UCSD-AML1 (cell line): ENCODE data around the gene BNC2.
"Not testable (repeated sequence)": the region's sequence is repeated elsewhere in the genome, so short reads cannot be mapped to it uniquely, and the experiment has no call there.

Source experiments
- DNase-seq: peaks from one replicate; lab custom pipeline; 2025; ENCODE audit not compliant: unreplicated experiment; lab: John Stamatoyannopoulos, UW

Gene BNC2, protein sequence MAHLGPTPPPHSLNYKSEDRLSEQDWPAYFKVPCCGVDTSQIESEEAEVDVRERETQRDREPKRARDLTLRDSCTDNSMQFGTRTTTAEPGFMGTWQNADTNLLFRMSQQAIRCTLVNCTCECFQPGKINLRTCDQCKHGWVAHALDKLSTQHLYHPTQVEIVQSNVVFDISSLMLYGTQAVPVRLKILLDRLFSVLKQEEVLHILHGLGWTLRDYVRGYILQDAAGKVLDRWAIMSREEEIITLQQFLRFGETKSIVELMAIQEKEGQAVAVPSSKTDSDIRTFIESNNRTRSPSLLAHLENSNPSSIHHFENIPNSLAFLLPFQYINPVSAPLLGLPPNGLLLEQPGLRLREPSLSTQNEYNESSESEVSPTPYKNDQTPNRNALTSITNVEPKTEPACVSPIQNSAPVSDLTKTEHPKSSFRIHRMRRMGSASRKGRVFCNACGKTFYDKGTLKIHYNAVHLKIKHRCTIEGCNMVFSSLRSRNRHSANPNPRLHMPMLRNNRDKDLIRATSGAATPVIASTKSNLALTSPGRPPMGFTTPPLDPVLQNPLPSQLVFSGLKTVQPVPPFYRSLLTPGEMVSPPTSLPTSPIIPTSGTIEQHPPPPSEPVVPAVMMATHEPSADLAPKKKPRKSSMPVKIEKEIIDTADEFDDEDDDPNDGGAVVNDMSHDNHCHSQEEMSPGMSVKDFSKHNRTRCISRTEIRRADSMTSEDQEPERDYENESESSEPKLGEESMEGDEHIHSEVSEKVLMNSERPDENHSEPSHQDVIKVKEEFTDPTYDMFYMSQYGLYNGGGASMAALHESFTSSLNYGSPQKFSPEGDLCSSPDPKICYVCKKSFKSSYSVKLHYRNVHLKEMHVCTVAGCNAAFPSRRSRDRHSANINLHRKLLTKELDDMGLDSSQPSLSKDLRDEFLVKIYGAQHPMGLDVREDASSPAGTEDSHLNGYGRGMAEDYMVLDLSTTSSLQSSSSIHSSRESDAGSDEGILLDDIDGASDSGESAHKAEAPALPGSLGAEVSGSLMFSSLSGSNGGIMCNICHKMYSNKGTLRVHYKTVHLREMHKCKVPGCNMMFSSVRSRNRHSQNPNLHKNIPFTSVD

DNA sequence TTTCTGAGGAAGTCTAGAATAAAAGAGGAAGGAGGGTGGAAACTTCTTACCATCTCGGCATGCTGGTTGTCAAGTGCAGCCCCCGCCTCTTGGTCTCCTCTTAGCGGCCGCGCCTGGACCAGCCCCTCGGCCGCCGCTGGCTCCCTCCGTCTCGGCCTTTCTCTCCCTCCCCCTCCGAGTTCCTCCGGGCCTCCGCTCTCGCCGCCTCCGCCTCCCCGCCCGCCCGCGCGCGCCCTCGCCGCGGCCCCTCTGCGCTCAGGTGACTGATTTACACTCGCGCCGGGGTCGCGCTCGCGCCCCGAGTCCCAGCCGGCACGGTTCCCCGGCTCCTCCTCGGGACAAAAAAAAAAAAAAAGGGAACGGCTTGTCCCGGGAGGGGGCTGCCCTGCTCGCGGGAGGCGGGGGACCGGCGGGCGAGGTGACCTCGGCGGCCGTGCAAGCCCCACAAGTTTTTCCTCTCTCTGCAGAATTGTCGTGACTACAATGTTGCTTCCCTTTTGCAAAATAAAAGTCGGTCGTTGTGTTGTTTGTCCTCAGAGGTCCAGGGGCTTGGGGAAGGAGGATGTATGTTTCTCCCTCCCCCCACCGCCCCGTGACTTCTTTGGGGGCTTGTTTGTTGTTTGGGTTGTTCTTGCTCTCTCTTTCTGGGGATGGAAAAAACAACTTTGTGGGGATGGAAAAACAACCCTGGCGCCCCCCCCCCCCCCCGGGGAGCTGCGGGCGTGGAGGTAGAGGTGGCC, at the start of gene BNC2:
TSS of gene BNC2 (minus strand) at position 75 of the 740 bp plus-strand sequence. CDS start at position 53, 22 bp downstream.
- DNase-seq = peak; percentile 35

DNA sequence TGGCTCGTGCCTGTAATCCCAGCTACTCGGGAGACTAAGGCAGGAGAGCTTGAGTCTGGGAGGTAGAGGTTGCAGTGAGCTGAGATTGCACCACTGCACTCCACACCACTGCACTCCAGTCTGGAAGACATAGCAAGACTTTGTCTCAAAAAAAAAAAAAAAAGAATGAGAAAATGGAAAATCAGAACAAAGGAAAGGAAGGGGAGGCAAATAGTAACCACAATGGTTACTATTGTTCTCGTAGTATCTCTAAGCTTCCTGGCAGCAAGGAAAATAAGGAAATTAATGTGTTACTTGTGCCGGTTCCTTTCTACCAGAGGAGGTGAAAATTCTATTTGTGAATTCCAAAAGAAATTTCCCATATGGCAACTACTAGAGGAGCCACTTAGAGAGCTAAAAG, 48.5 kb upstream of the BNC2 start:
- no peak for DNase-seq

DNA sequence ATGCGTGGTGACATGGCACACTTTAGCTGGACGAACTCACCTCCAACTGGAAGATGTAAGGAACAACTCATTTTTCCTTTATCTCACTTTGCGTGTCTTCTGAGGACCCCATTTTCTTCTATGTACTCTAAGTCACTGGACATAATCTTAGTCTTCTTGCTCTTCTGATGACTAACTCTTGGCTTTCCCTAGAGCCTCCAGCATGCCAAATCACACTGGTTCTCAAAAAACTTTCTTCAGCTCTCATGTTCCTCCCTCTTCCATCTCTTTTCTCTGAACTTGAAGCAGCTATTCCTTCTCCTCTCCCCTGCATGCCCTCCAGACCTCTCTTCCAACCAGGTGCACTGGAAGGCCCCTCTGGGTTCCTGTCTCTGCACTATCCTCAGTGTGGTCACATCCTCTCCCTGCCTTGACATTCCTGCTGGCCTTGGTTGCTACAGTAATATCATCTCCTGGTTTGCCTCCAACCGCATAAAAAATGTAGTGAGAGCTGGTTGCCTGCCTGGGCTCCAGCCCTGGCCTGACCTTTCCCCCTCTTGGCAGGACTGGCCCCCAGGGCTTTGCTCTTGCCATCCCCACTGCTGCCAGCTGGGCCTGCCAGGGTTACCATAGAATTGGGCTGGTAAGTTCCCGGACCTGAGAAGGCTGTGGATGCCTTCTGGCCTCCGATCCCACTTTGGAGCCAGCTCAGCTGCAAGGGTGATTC, 44.8 kb upstream of the BNC2 start:
- no peak for DNase-seq

DNA sequence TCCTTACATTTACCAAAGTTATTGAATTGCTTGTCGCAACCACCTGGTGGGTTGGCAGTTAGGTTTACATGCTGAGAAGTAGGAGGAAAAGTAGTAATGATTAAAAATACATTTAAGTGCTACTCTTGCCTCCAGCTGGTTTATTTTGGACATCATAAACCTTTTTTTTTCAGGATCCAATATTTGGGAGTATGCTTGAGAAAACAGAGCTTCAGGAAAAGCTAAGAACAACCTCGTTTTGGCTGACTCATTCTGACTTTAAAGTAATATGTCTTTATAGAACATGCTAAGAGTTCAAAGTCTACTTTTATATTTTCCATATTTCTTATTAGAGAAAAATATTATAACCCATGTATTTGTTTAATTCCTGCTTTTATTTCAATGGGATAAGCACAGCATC, 41.7 kb upstream of the BNC2 start:
- no peak for DNase-seq

DNA sequence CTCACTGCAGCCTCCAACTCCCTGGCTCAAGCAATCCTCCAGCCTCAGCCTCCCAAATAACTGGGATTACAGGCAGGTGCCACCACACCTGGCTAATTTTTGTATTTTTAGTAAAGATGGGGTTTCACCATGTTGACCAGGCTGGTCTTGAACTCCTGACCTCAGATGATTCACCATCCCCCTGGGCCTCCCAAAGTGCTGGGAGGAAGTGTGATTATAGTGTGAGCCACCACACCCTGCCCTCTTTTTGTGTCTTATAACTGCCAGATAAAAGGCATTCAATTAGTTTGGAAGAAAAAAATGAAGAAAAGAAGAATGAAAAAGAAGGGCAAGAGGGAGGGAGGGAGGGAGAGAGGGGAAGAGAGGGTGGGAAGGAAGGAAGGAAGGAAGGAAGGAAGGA, 37.7 kb upstream of the BNC2 start:
- not testable (repeated sequence) for DNase-seq

DNA sequence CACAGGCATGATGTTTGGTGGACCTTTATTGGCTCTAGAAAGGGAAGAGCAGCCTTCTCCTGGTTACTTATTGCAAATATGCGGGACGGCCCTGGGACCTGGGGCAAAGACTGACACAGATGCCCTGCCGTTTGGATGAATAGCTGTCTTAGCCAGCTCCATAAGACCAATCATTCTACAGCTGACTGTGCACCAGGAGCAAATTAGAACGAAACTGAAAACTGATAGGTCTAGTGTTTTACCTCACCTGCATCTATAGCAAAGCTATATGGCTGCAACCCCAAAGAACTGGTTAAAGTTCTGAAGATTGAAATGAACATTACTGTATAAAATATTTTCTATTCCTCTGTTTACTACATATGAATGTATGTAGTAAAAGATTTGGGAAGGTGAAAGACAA, 34.2 kb upstream of the BNC2 start:
- DNase-seq = no peak

DNA sequence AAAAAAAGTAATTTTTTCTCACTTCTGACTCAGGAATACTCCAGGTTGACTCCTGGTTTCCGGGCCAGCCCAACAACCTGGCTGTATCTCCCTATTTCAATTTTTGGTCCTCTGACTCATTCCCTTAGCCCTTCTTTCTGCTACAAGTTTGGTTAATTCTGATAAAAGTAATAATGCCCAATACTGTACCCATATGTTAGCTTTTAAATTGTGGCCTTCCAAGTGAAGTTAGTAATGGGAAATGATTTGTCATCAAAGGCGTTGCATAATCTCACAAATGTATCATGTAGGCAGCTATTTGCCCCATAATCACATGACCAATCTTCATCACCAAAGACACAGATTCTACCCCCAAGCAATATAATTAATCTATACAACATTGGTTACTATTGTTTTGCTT, 31.1 kb upstream of the BNC2 start:
- no peak for DNase-seq

DNA sequence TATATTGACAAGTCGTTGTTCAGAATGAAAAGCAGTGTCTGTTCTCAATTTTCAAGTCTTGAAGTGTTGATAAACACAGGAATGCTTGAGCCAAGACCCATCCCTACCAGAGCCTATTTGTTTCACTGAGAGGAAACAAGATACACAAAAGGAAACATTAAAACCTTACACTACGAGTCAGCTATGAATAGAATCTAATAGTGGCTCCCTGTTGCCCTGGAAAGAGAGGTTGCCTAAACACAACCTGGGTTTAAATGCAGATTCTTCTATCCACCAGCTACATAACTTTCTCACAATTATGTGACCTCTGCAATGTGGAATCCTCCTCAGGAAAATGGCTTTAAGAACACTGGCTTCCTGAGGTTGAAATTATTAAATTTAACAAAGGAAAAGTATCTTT, 29.1 kb upstream of the BNC2 start:
- DNase-seq = no peak

DNA sequence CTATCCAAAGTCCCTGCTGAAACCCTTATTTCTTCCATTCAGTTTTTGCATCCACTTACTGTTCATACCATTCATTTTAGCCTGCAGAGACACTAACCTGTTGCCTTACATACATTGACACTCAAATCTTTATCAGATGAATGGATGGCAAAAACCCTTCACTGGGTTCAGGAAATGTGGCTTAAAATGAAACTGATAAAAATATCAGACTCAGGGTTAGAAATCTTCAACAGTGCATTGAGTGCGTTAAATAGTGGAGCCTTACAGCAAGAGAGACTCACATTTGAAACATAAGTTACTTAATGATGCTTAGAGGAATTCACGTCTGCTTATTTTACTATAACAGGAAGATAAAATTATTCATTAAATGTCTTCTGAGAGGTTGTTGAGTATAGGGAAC, 28.0 kb upstream of the BNC2 start:
- no peak for DNase-seq

DNA sequence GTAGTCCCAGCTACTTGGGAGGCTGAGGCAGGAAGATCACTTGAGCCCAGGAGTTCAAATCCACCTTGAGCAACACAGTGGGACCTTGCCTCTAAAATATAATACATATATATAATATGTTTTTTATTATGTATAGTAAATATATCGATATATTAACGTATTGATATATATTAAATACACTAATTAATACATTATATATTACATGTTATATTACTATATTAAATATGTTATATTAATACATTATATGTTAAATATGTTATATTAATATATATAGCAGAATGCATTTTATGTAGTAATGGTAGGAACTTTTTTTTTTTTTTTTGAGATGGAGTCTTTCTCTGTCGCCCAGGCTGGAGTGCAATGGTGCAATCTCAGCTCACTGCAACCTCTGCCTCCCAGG, 18.1 kb upstream of the BNC2 start:
- DNase-seq = no peak

DNA sequence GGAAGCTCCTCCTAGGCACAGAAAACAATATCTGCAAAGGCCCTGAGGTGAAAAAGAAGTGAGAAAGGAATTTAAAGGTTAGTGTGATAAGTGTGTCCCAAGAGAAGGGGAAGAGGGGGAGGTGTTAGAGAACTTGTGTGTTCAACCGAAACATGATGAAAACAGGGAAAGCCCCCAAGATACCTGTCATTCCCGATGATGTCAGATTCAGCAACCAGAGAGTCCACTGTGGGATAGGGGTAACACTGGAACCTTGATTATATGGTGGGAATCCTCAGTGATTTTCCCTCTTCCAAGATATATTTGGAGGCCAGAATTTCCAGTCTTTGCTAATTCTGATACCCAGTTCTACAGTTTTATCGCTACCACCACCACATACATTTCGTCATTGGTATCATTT, 15.5 kb upstream of the BNC2 start:
- no peak for DNase-seq

DNA sequence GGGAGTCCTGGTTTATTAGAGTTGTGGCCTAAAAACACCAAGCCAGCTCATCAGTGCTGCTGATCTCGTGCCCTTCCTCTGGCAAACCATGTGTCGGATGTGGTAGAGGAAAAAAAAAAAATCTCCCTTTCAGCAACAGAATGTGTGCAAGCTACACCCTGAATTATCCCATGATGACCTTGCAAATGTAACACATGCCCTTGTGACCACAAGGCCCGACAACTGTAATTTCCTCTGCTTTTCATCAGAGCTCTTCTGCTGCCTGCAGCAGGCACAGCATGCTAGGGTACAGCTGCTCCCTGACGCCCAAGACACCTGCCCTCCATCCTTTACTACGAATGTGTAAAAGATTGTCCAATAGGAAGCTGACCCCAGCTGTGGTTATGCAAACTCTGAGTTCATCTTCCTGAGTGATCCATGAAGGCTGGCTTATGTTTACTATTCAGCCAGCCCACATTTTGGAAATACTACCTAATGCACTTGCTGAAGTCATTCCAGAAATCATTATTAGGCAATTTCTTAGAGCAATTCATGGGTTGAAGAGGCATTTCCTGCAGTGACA, 14.6 kb upstream of the BNC2 start:
- DNase-seq = peak; percentile 45

DNA sequence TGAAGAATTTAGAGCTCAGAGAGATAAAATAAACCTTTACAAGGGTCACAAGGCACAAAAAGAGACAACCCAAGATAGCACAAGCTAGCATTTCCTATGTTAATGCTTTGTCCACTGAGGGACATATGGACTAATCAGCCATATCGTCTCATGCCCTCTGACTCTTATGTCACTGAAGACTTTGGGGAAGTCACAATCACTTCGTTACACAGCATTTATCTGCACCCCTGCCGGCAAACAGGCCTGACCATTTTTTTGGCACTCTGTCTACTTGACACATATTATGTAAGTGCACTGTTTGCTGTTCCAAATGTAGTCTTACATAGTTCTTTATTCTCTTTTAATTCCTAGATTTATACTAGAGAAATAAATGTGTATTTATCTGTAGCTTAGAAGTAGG, 13.9 kb upstream of the BNC2 start:
- DNase-seq = no peak

DNA sequence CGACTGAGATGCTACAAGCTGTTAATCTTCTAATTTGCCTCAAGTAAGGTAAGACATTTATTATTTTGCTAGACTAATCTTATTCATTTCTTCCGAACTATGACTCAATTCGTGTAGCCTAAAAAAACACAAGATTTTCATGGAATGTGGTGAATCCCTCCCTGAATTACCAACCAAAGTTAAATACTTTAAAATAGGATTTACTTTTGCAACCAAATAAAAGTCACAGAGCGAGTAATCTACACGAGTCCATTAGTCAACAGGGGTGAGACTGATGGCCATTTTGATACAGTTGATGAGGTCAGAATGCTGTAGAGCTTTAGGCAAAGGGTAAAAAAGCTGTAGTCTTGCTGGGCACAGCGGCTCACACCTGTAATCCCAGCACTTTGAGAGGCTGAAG, 13.1 kb upstream of the BNC2 start:
- DNase-seq = no peak

DNA sequence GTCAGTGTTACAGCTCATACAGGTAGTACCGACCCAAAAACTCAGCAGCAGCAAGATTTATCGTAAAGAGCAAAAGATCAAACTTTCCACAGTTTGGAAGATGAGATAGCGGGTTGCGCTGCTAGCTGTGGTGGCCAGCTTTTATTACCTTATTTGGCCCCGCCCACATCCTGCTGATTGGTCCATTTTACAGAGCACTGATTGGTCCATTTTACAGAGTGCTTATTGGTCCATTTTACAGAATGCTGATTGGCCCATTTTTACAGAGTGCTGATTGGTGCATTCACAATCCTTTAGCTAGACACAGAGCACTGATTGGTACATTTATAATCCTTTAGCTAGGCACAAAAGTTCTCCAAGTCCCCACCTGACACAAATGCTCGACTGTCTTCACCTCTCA, 12.0 kb upstream of the BNC2 start:
- not testable (repeated sequence) for DNase-seq

DNA sequence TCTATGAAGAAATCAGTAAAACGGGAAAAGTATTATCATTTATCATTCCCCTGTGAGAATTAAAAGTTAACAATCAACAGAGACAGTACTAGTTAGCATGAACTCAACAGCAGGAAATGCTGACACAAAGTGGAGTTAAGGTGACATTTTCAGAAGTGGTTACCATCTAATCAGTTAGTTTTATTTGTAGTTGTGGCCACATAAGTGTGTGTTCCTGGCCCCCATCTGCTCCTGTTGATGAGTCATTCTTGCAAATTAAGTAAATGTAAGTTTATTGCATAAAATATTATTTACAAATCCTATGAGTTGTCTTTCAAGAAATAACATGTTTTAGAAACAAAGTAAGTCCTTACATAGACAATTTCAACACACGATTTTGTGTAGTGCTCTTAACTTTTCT, 8.9 kb upstream of the BNC2 start:
- no peak for DNase-seq

DNA sequence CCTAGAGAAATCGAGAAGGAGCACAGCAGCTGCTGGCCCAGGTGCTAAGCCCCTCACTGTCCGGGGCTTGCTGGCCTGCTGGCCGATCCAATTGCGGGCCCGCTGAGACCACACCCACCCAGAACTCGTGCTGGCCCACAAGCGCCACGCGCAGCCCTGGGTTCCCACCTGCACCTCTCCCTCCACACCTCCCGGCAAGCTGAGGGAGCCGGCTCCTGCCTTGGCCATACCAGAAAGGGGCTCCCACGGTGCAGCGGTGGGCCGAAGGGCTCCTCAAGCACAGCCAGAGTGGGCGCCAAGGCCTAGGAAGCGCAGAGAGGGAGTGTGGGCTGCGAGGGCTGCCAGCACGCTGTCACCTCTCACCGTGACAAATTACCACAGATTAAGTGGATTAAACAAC, 6.8 kb upstream of the BNC2 start:
- no peak for DNase-seq

DNA sequence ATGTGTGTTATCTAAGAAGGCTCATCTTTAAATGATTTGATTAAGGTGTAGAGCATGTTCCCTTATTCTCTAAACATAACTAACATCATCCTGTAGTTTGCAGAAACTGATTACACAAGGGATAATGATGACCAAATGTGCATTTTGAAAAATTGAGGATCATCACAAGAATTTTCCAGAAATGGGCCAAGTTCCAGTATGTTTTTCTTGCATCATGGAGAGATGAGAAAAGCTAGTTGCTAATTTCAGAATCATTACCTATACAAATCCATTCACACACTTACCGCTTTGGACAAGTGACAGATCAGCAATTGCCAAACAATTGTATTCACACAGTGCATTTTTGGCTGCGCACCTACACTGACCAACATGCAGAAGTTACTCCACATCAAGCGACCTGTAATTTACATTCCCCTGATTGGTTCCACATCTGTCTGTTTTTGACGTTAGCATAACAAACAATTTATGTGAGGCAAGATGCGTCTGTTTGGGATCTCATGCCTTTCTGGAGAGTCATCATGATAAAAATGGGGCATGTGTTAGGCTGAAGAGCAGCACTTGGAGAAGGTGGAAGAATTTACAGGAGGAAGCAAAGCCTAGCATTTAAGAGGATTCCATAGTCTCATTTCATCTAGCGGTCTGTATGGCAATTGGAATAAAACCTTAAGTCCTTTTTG, 2.8 kb upstream of the BNC2 start:
- DNase-seq = no peak

DNA sequence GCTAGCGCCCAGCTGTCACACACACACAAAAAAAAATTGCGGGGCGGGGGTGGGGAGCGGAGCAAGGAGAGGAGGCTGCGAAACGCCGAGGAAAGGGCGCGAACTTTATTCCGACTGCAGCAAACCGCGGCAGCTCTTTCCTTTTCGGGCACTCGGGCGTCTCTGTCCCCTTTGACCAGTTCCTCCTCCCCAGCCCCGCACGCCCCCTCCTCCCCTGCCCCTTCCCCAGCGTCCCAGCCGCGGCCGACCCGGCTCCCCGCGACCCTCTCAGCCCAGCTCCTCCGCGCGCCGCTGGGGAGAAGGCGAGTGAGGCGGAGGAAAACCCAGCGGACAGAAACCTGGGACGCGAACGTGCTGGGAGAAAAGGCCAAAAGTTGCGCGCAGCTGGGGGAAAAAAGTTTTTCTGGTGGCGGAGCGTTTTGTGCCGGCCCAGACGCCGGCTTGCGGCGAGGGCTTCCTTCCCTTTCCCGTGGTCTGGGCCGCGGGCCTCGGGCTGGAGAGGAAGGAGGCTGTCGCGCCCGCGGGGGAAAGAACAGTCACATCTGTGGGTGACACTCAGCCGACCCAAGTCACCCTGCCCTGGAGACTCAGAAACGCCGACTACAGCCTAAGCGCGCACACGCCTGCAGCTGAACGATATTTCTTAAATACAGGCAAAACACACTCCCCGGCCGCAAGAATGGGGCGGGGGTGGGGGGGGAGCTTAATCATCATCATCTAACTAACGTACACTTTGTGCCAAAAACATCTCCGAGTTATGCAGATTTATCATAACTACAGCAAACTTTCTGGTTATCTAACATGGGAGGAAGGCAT, 1.1 kb upstream of the BNC2 start:
- DNase-seq = peak; percentile 77
